HT-29 (cell line): ENCODE measurements around the gene RNASET2. TPM values are rescaled to one million over a fixed set of nuclear protein-coding genes. Genes with fewer than 3 reads are reported as not detected.
"Not testable (repeated sequence)": the region's sequence is repeated elsewhere in the genome, so short reads cannot be mapped to it uniquely, and the experiment has no call there.

Source experiments
- DNase-seq: peaks from one replicate; pipeline ENCODE4 v3.0.0-alpha.2; 2015; ENCODE audit warnings: low spot score
- total RNA-seq: library from RNA; depleted of rRNA; stranded (reverse); fragments of >200 nt; shearing (Covaris generic); gene quantifications from 2 replicates; pipeline ENCODE4 v1.2.3, GENCODE V29; 2014

Gene RNASET2
- total RNA-seq, 1 experiment from 2014 or later: 281 TPM

DNA sequence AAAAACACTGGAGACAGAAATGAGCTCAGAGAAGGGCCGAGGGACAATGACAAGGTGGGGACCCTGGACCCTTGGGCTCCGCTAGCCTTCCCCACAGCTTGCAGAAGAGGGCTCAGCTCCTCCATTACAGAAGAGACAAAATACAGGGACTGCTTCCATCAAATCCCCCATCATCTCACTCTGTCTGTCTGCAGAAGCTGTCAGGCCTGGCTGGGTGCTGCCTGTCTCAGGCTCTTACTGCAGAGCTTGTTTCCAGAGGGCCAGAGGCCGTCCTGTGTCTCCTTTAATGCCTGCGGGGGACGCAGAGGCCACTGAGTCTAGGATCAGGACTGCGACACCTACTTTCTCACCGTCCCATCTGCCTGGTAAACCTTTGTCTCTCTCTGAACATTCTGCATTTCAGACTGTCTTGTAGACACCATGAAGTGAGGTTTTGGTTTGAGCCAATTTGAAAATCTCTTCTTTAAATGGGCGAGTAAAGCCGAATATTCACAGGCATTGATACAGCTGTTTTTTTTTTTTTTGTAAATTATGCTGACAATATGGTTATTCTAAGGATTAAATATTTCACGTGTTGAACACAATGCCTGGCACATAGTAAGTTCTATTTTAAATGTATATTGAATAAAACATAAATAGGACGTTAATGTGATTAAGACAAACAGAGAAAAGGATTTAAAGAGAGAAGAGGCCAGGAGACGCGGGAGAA is 28.3 kb downstream of the RNASET2 start:
- no peak for DNase-seq

DNA sequence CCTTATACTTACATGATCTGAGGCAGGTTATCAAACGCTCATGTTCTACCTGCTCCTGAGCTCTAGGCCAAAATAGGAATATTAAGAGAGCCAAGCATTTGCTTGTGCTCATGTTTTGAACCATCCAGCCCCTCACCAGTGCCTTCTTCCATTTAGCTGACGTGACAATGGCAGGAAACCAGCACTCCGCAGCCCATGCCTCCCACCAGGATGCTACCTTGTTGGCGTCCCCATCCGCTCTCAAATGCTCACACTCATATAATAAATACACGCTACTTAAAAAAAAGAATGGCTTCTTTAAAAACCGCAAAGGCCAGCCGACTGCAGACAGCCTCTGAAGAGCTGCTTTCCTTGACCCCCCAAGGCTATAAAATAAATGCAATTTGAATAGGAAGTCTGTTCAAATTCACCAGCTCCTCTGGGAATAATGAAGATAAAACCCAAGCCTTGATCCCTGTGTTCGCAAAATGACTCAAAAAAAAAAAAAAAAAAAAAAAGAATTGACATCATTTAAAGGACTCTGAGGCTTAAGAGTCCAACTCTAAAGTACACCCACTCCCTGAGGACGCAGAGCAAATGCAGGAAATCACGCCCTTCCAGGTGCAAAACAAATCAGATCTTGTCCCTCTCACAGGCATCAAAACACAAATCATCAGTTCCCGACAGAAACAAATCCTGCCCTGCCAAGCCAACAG is 29.0 kb downstream of the RNASET2 start:
- DNase-seq: no peak

- DNase-seq: no peak
Measured at GRCh38 chr6:166926748-166927147, 29.6 kb downstream of the RNASET2 start.

DNA sequence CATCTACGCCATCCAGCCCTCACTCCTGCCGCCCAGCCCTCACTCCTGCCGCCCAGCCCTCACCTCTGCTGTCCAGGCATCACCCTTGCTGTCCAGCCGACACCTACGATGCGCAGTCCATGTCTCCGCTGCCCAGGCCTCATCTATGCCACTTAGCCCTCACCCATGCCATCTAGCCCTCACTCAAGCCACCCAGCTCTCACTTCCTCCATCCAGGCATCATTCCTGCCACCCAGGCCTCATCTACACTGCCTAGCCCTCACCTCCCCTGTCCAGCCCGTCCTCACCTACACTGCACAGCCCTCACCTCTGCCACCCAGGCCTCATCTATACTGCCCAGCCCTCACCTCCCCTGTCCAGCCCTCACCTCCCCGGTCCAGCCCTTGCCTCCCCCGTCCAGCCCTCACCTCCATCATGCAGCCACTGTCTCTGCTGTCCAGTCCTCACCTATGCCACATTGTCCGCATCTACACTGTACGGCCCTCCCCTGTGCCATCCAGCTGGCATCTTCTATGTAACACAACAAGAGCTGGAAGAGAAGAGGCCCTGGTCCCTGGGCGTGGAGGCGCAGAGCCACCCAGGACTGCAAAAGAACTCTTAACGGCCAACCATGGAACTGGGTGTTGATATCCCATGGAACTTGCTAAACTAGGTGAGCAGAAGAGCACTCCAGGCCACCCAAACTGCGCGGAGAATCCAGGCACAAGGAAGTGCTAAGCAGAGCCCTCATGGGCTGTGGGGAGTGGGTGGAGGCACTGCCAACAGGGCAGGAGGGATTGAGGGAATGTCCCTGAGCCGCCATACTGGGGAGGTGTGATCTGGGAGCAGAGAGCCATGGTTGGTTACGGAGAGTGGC is 31.0 kb downstream of the RNASET2 start:
- no peak for DNase-seq

DNA sequence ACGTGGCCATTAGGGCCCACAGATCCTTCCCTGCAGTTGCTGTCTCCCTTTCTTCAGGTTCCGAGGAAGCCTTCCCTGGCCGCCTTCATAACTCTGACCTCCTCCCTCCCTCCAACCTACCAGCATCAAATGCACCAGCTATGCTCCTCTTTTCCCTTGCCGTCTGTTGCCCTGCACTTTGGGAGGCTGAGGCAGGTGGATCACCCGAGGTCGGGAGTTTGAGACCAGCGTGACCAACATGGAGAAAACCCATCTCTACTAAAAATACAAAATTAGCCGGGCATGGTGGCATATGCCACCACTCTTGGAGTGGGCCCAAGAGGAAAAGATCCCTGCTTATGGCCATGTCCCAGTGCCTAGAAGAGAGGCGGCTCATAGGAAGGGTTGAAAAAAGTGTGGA is 31.8 kb downstream of the RNASET2 start:
- DNase-seq: no peak

GRCh38 chr6:166922937-166923336 is 33.4 kb downstream of the RNASET2 start:
- no peak for DNase-seq

- DNase-seq: no peak
Measured at GRCh38 chr6:166921570-166921969, 34.8 kb downstream of the RNASET2 start.

DNA sequence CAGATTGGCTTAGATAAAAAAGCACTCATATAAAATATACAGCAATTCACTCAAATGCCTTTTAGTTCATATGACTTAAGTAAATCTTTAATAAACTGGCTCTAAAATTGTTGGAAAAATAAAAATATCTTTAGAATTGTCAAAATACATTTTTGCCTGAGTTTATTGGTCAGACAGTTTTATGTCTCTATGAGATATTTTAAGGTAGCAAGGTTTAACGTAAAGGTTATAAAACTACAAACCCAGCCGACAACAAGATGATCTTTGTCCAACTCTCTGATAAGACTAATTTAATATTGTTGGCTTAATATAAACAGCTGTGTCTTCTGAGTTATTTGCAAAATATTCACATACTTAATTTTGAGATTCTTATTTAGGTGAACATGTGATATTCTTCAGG is 39.5 kb downstream of the RNASET2 start:
- DNase-seq: no peak

DNA sequence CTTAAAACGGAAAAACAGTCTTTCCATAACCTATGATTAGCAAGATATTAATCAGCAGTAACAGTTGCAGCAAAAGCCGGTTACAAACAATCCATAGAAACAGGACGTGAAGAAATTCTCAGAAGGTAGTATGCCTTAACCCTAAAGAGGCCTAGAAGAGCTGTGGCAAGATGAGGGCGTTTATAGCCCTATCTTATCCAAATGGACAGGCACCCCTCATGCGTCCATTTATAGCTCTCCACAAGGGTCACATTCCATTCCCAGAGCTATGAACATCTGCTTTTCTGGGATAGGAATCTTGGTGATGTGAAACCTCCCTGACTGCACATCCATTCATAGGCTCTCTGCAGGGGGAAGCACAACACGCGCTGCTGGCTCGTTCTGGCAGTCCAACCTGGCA is 40.9 kb downstream of the RNASET2 start:
- DNase-seq: not testable (repeated sequence)

DNA sequence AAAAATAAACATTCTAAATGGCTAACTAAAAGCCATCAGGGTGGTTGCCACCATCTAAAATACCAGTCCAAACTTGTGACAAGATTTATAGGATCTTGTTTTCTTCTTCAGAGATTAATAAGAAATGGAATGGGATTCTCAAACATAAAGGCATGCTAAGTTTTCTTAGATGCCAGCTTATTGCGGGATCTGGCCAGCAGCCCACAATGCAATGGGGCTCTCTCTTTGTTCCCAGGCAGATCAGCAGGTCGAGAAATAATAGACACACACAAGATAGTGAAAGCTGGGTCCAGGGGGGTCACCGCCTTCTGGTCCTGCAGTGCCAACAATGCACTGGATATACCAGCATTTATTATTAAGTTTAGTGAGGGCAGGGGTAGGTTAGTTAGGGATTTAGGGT is 41.4 kb downstream of the RNASET2 start:
- not testable (repeated sequence) for DNase-seq

DNA sequence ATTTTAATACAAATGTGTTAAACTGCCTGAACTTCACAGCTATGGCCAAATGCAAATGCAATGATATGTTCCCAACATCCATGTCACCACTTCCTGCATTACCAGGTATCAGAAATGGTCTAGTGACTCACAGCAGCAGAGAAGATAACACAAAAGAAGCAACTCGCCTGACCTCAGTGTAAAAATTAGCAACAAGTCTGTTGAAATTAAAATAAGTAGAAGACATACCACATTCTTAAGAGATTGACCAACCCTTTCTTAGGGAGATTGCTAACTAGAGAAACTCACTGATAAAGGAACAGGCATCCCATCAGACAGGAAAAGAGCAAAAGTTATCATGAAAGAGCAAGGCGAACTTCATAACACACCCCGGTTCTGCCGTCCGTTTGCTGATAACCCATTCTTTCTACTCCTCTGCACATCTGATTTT is 45.1 kb downstream of the RNASET2 start:
- no peak for DNase-seq

DNA sequence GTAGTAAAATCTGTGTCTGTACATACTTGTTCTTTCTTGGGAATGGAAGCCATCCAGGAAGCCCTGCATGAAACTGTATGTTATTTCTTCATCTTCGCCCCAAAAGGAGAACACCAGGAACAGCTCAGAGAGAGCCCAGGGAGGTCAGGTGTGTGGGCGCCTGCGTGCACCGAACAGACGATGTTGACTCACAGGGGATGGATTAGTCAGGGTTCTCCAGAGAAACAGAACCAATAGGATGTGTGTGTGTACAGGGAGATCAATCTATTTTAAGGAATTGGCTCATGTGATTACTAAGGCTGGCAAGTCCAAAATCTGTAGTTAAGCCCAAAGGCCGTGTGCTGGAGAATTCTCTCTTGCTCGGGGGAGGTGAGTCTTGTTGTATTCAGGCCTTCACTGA is 45.7 kb downstream of the RNASET2 start:
- no peak for DNase-seq

DNA sequence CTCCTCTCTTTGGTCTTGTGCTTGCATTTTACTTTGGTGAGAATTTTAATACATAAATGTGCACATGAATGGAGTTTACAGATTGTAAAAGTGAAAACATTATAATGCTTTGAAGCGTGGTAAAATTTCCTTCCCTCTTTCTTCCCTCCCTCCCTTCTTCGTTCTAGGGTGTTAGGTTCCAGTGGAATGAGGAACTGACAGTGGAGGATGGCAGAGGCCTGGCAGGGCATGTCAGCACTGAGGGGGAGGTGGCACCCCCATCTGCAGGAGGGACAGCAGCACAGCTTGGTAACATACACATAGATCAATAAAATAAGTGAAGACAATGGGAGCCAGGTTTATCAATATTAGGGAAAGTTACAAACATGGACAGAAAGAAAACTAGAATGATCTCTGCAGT is 47.5 kb downstream of the RNASET2 start:
- DNase-seq: no peak

GRCh38 chr6:166907871-166908806 is 48.2 kb downstream of the RNASET2 start:
- DNase-seq: no peak

- DNase-seq: no peak
Measured at GRCh38 chr6:166907373-166907841, 48.9 kb downstream of the RNASET2 start.

- DNase-seq: no peak
Measured at GRCh38 chr6:166906376-166907044, 49.8 kb downstream of the RNASET2 start.

- DNase-seq: no peak
Measured at GRCh38 chr6:166905505-166906134, 50.7 kb downstream of the RNASET2 start.

- DNase-seq: no peak
Measured at GRCh38 chr6:166905013-166905412, 51.3 kb downstream of the RNASET2 start.

DNA sequence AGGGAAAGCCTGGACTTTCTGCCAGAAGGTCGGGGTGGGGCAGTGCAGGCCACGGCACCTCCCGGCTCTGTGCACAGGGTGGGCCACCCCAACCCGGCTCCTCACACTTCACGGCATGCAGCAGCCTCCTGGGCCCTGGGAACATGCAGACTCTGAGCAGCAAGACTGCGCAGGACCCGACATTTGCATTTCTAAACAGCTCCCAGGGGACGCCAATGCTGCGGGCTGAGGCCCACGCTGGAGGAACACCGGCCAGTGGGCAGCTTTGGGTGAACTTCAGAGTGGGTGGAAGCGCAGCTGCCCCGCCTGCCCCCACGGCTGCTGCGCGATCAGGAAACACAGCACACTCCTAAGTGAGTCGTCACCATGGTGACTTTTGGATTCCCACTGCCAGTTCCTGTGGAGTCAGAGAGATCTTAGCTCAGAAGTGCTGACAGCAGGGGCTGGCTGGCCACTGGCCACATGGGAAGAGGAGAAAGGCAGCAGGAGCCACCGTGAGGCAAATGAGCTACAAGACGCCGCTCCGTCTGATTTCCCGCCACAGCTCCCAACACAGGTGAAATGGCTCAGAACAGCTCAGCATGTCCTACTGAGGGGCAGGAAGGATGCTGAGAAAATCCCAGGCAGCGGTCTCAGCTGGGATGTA is 52.1 kb downstream of the RNASET2 start:
- DNase-seq: no peak
